ENCODE measurements around the gene KRTAP10-1.
"Not testable (repeated sequence)": the region's sequence is repeated elsewhere in the genome, so short reads cannot be mapped to it uniquely, and the experiment has no call there.

KRTAP10-1 gene

GRCh38 chr21:44569861-44570517, 30.0 kb upstream of the KRTAP10-1 start:
- DNase-seq: no peak

- no peak for DNase-seq
Observed at GRCh38 chr21:44568667-44569556, 28.9 kb upstream of the KRTAP10-1 start.

- DNase-seq: no peak
Observed at GRCh38 chr21:44568261-44568660, 28.3 kb upstream of the KRTAP10-1 start.

GRCh38 chr21:44567481-44568171, 27.6 kb upstream of the KRTAP10-1 start:
- DNase-seq: no peak

- no peak for DNase-seq
Observed at GRCh38 chr21:44566403-44566802, 26.4 kb upstream of the KRTAP10-1 start.

- DNase-seq: no peak
Observed at GRCh38 chr21:44564886-44565598, 25.0 kb upstream of the KRTAP10-1 start.

GRCh38 chr21:44564099-44564498, 24.1 kb upstream of the KRTAP10-1 start:
- DNase-seq: no peak

GRCh38 chr21:44558695-44559094, 18.7 kb upstream of the KRTAP10-1 start, which contains the start of gene KRTAP10-3:
KRTAP10-3 (minus strand) TSS chr21:44558795; CDS start chr21:44558715, 80 bp downstream.
- no peak for DNase-seq

- not testable (repeated sequence) for DNase-seq
Observed at GRCh38 chr21:44558329-44558675, 18.3 kb upstream of the KRTAP10-1 start.

GRCh38 chr21:44557491-44558328, 17.7 kb upstream of the KRTAP10-1 start:
- DNase-seq: no peak

- no peak for DNase-seq
Observed at GRCh38 chr21:44556879-44557278, 16.9 kb upstream of the KRTAP10-1 start.

GRCh38 chr21:44555200-44555875, 15.3 kb upstream of the KRTAP10-1 start:
- no peak for DNase-seq

- no peak for DNase-seq
Observed at GRCh38 chr21:44552681-44553080, 12.7 kb upstream of the KRTAP10-1 start.

GRCh38 chr21:44552136-44552535, 12.1 kb upstream of the KRTAP10-1 start:
- no peak for DNase-seq

GRCh38 chr21:44551340-44551961, 11.5 kb upstream of the KRTAP10-1 start, which contains the start of gene KRTAP10-2:
KRTAP10-2 (minus strand) TSS chr21:44551505; CDS start chr21:44551458, 47 bp downstream.
- no peak for DNase-seq

- no peak for DNase-seq
Observed at GRCh38 chr21:44550807-44551206, 10.8 kb upstream of the KRTAP10-1 start.

GRCh38 chr21:44550285-44550684, 10.3 kb upstream of the KRTAP10-1 start:
- not testable (repeated sequence) for DNase-seq

- no peak for DNase-seq
Observed at GRCh38 chr21:44549525-44550211, 9.7 kb upstream of the KRTAP10-1 start.

- DNase-seq: no peak
Observed at GRCh38 chr21:44548922-44549321, 8.9 kb upstream of the KRTAP10-1 start.

GRCh38 chr21:44548381-44548780, 8.4 kb upstream of the KRTAP10-1 start:
- DNase-seq: no peak
